GM12878 (cell line): ENCODE data around the gene PPHLN1. TPM values are rescaled to one million over a fixed set of nuclear protein-coding genes. Genes with fewer than 3 reads are reported as not detected.

Experiments used
- ATAC-seq: fragments of 200-7000 bp; cut with Tn5 transposase; 3 replicates; pipeline ENCODE4 v1.9.1; 2020; ENCODE audit warnings: mild to moderate bottlenecking, moderate library complexity
- BruUV-seq: library from RNA; stranded (reverse); fragments of 400-500 nt; replicated peaks from 2 replicates; lab custom pipeline; 2021; lab: Mats Ljungman, UMichigan
- CTCF ChIA-PET: fragments of 300-600 bp; sonication (Branson Sonifier 250); formaldehyde crosslinking; extraction: SDS; loops from one replicate; lab custom pipeline; 2021; ENCODE audit warnings: inconsistent platforms; lab: Yijun Ruan, JAX
- POLR2A ChIA-PET: fragments of 350-600 bp; formaldehyde crosslinking; extraction: SDS; loops from one replicate; lab custom pipeline; 2021; ENCODE audit warnings: inconsistent platforms; lab: Charles Lee
- RAD21 ChIA-PET: fragments of 300-600 bp; sonication (Branson Sonifier 250); formaldehyde crosslinking; loops from one replicate; lab custom pipeline; 2023; ENCODE audit warnings: antibody characterized with exemption; ENCODE audit not compliant: unreplicated experiment; lab: Charles Lee
- SMC1A ChIA-PET: fragments of 300-600 bp; sonication (Branson Sonifier 250); formaldehyde crosslinking; loops from one replicate; lab custom pipeline; 2023; ENCODE audit not compliant: unreplicated experiment, uncharacterized antibody; lab: Charles Lee
- DNase-seq: peaks from one replicate; pipeline ENCODE4 v3.0.0-alpha.2; 2011; ENCODE audit warnings: low read depth, low spot score
- FAIRE-seq: peaks from 3 replicates; lab custom pipeline; 2011; peaks lifted over from hg19 to GRCh38; lab: Jason Lieb, UNC
- H2AFZ ChIP-seq: 2 replicates; pipeline ENCODE4 v1.6.0; 2011; ENCODE audit warnings: low read depth, low read length, control low read depth; ENCODE audit not compliant: control insufficient read depth
- H3K27ac ChIP-seq: 2 replicates; pipeline ENCODE4 v1.5.1; 2011; ENCODE audit warnings: control low read depth; ENCODE audit not compliant: control insufficient read depth, insufficient read depth
- H3K27me3 ChIP-seq, 2 experiments: replicated peaks in 1 of 2; 2 replicates each; pipeline versions ENCODE4 v1.6.0 to v1.6.1; 2011; ENCODE audit warnings: low read length in 1 of 2; ENCODE audit not compliant: control insufficient read depth in 2 of 2, insufficient read depth in 2 of 2
- H3K36me3 ChIP-seq, 2 experiments: 2 replicates each; pipeline ENCODE4 v1.5.1; 2011; ENCODE audit warnings: low read length in 1 of 2; ENCODE audit not compliant: control insufficient read depth in 2 of 2, insufficient read depth in 2 of 2
- H3K4me1 ChIP-seq: 2 replicates; pipeline ENCODE4 v1.6.1; 2011; ENCODE audit warnings: mild to moderate bottlenecking, low read length, moderate library complexity, mixed read lengths; ENCODE audit not compliant: control insufficient read depth, insufficient read depth
- H3K4me2 ChIP-seq: 2 replicates; pipeline ENCODE4 v1.6.0; 2011; ENCODE audit warnings: control low read depth; ENCODE audit not compliant: control insufficient read depth, insufficient read depth
- H3K4me3 ChIP-seq: fragments of 200-600 bp; sonication (generic); 2 replicates; pipeline ENCODE4 v1.5.1; 2016
- H3K79me2 ChIP-seq: 2 replicates; pipeline ENCODE4 v1.6.0; 2011; ENCODE audit warnings: low read length; ENCODE audit not compliant: control insufficient read depth, insufficient read depth
- H3K9ac ChIP-seq: 2 replicates; pipeline ENCODE4 v1.8.0; 2011; ENCODE audit warnings: low read length, control low read depth, mixed read lengths; ENCODE audit not compliant: control insufficient read depth, insufficient read depth
- H3K9me3 ChIP-seq: replicated peaks from 3 replicates; pipeline ENCODE4 v1.5.1; 2011; ENCODE audit warnings: mild to moderate bottlenecking, low read length; ENCODE audit not compliant: control insufficient read depth, insufficient read depth
- H4K20me1 ChIP-seq: 2 replicates; pipeline ENCODE4 v1.6.0; 2011; ENCODE audit not compliant: control insufficient read depth, insufficient read depth
- ASH2L ChIP-seq: fragments of 300-600, 200-600 bp; sonication (generic); IDR thresholded peaks from 2 replicates; pipeline ENCODE4 v1.6.1; 2017; ENCODE audit warnings: low read depth, mild to moderate bottlenecking, borderline replicate concordance
- BMI1 ChIP-seq: fragments of 450-650 bp; IDR thresholded peaks from 2 replicates; pipeline ENCODE4 v1.6.1; 2016; ENCODE audit warnings: mild to moderate bottlenecking, moderate library complexity, borderline replicate concordance
- DPF2 ChIP-seq: fragments of 450-650 bp; IDR thresholded peaks from 2 replicates; pipeline ENCODE4 v1.6.1; 2017; ENCODE audit warnings: mild to moderate bottlenecking
- EGR1 ChIP-seq, 2 experiments: IDR thresholded peaks; 1 replicate in 1 of 2; 2 replicates in 1 of 2; pipeline ENCODE4 v1.6.1; 2011 to 2012; ENCODE audit warnings: low read depth in 2 of 2, low read length in 2 of 2, borderline replicate concordance in 1 of 2, mild to moderate bottlenecking in 1 of 2, moderate library complexity in 1 of 2
- MTA3 ChIP-seq: IDR thresholded peaks from 2 replicates; pipeline ENCODE4 v1.6.1; 2012; ENCODE audit warnings: low read length, inconsistent platforms, borderline replicate concordance
- NBN ChIP-seq: fragments of 450-650 bp; IDR thresholded peaks from 2 replicates; pipeline ENCODE4 v1.6.1; 2016
- NR2C1 ChIP-seq: fragments of 450-650 bp; IDR thresholded peaks from 2 replicates; pipeline ENCODE4 v1.6.1; 2017; ENCODE audit warnings: antibody characterized with exemption, mild to moderate bottlenecking, moderate library complexity
- POLR2AphosphoS2 ChIP-seq: IDR thresholded peaks from 2 replicates; pipeline ENCODE4 v1.6.1; 2011; ENCODE audit warnings: low read depth, mild to moderate bottlenecking, low read length, improper control_type of control experiment, moderate library complexity
- RCOR1 ChIP-seq: conservative IDR thresholded peaks from 2 replicates; pipeline ENCODE4 v1.6.1; 2012; ENCODE audit warnings: low read depth, low read length, improper control_type of control experiment
- RELA ChIP-seq: fragments of 450-650 bp; IDR thresholded peaks from 2 replicates; pipeline ENCODE4 v1.8.0; 2014; ENCODE audit warnings: borderline replicate concordance; ENCODE audit not compliant: partially characterized antibody
- SMARCA5 ChIP-seq: fragments of 450-650 bp; IDR thresholded peaks from 2 replicates; pipeline ENCODE4 v1.6.1; 2017; ENCODE audit warnings: mild to moderate bottlenecking
- SREBF1 ChIP-seq: IDR thresholded peaks from 2 replicates; pipeline ENCODE4 v1.6.1; 2012; ENCODE audit warnings: mild to moderate bottlenecking, low read length
- STAT3 ChIP-seq: IDR thresholded peaks from 2 replicates; pipeline ENCODE4 v1.6.1; 2011; ENCODE audit warnings: low read depth, low read length, improper control_type of control experiment
- ZNF217 ChIP-seq: fragments of 450-650 bp; IDR thresholded peaks from 2 replicates; pipeline ENCODE4 v1.6.1; 2017; ENCODE audit warnings: antibody characterized with exemption, mild to moderate bottlenecking
- WGBS: methylation state at CpG from one replicate; pipeline ENCODE4 v1.1.6; 2016; ENCODE audit warnings: low lambda C conversion rate; ENCODE audit not compliant: insufficient replicate concordance, insufficient coverage; ENCODE audit errors: missing lambda C conversion rate; 5-methylcytosine and 5-hydroxymethylcytosine counted together
- in situ Hi-C: fragments of 300-500 bp; cut with MboI; formaldehyde crosslinking; loops from 9 replicates; pipeline ENCODE4 v1.14.3; 2018; ENCODE audit warnings: mixed read lengths
- intact Hi-C: fragments of 100-400 bp; cut with micrococcal nuclease; formaldehyde crosslinking; loops from one replicate; pipeline ENCODE4 v1.14.2; 2022; ENCODE audit not compliant: unreplicated experiment
- polyA plus RNA-seq, 11 experiments: library from polyadenylated mRNA; depleted of rRNA in 4 of 11; unstranded in 6 of 11; stranded (reverse) in 5 of 11; fragments of >200 nt; fragmentation: Nextera tagmentation in 4 of 11; fragmentation: Illumina TruSeq in 1 of 11; extraction: Ambion mirVana in 4 of 11; extraction: Trizol in 1 of 11; gene quantifications; 1 replicate in 1 of 11; 2 replicates in 10 of 11; pipeline versions ENCODE4 v1.2.1 to v1.2.3, GENCODE V29; 2011 to 2016; ENCODE audit warnings: inconsistent platforms in 2 of 11, missing spikeins in 2 of 11, low read depth in 1 of 11
- total RNA-seq, 4 experiments: library from RNA; depleted of rRNA in 3 of 4; stranded (reverse); fragments of >200 nt in 3 of 4; fragmentation: Illumina TruSeq in 1 of 4; extraction: Trizol in 1 of 4; gene quantifications; 2 replicates each; pipeline versions ENCODE4 v1.2.1 to v1.2.3, GENCODE V29; 2013 to 2021
- TF ChIP-seq, protein P1 (sequence below), 3 experiments: IDR thresholded peaks in 2 of 3; conservative IDR thresholded peaks in 1 of 3; 2 replicates each; pipeline ENCODE4 v1.5.1; 2011; ENCODE audit warnings: low read depth in 3 of 3, low read length in 3 of 3, mild to moderate bottlenecking in 3 of 3, control low read depth in 2 of 3, moderate library complexity in 2 of 3, inconsistent platforms in 1 of 3, mixed read lengths in 1 of 3; ENCODE audit not compliant: control insufficient read depth in 2 of 3, insufficient read depth in 1 of 3; ENCODE audit errors: extremely low read depth in 1 of 3

Gene PPHLN1
- total and polyA plus RNA-seq, 10 of the 15 experiments (the other 5 are each of a cell fraction or from before 2014, with no cell fraction given): 73.6 to 117 (median 92.1) TPM

DNA sequence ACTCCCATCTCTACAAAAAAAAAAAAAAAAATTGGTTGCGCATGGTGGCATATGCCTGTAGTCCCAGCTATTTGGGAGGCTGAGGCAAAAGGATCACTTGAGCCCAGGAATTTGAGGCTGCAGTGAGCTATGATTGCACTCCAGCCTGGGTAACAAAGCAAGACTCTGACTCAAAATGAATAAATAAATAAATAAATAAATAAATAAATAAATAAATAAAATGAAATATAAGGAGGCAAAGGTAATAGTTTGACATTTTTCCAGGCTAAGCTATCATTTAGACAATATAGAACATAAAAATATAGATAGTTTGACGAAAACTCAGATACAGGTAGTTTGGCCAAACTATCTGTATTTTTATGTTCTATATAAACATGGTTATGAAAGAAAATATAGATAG is 40.5 kb upstream of the PPHLN1 start:
- POLR2A ChIA-PET: no interaction called here
- in situ Hi-C loops: no loop called here
- Histone ChIP-seq H3K27ac (no peak overlapping the region), H3K9ac (no peak overlapping the region), H4K20me1 (no peaks in the 10 kb centered on the region), H3K4me2 (no peak overlapping the region), H2AFZ (no peak overlapping the region), H3K27me3 (no peaks in the 10 kb centered on the region), H3K9me3 (no peaks in the 10 kb centered on the region), H3K4me3 (no peak overlapping the region), H3K36me3 (no peaks in the 10 kb centered on the region), H3K79me2 (no peaks in the 10 kb centered on the region), H3K4me1 (peaks cover 3% of the 10 kb centered on the region; the same call in 1 of the 2 replicates)
- WGBS: 96% methylated on average over 2 of the region's 2 CpGs
- no peak for ATAC-seq
- RAD21 ChIA-PET: no interaction called here
- SMC1A ChIA-PET: interaction anchor here (0.8 to 2.0 kb wide), 3 partner anchors 42 to 49 kb away, joined by 3 to 5 read pairs (median 3); no protein-coding TSS in a partner anchor
- intact Hi-C loops: no loop called here
- CTCF ChIA-PET: interaction anchor here (0.7 to 1.5 kb wide), 2 partner anchors 87 to 887 kb away, joined by 3 read pairs; no protein-coding TSS in a partner anchor
- no peak for FAIRE-seq
- BruUV-seq: no TSS peak
- DNase-seq: no peak
- TF ChIP-seq EGR1 (IDR thresholded peaks at IDR 0.05; ENCODE audit: borderline replicate concordance in 1 of 2, low read depth in 2 of 2, low read length in 2 of 2) (no peak), RELA (no peak), SREBF1 (no peak), NBN (no peak), RCOR1 (no peak), STAT3 (no peak), ZNF217 (no peak), NR2C1 (no peak), BMI1 (no peak), POLR2AphosphoS2 (no peak), ASH2L (no peak), SMARCA5 (no peak), DPF2 (no peak), MTA3 (no peak)
- TF ChIP-seq, protein P1, sequence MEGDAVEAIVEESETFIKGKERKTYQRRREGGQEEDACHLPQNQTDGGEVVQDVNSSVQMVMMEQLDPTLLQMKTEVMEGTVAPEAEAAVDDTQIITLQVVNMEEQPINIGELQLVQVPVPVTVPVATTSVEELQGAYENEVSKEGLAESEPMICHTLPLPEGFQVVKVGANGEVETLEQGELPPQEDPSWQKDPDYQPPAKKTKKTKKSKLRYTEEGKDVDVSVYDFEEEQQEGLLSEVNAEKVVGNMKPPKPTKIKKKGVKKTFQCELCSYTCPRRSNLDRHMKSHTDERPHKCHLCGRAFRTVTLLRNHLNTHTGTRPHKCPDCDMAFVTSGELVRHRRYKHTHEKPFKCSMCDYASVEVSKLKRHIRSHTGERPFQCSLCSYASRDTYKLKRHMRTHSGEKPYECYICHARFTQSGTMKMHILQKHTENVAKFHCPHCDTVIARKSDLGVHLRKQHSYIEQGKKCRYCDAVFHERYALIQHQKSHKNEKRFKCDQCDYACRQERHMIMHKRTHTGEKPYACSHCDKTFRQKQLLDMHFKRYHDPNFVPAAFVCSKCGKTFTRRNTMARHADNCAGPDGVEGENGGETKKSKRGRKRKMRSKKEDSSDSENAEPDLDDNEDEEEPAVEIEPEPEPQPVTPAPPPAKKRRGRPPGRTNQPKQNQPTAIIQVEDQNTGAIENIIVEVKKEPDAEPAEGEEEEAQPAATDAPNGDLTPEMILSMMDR (IDR thresholded peaks at IDR 0.05 in 2 of 3, conservative IDR thresholded peaks at IDR 0.05 in 1 of 3; ENCODE audit: control insufficient read depth in 2 of 3, extremely low read depth in 1 of 3, insufficient read depth in 1 of 3, low read depth in 3 of 3, low read length in 3 of 3): no peak
- TF ChIP-seq, all 136 proteins: peak for 0
